ENCODE data around the gene CEP57.
A peak's percentile ranks its signal among the peaks of the same experiment; 100 is the strongest.
"Not testable (repeated sequence)": the region's sequence is repeated elsewhere in the genome, so short reads cannot be mapped to it uniquely, and the experiment has no call there.

Gene CEP57

GRCh38 chr11:95799546-95799945 is 9.2 kb downstream of the CEP57 start:
- DNase-seq, result no peak

- DNase-seq, result no peak
These were observed 10.1 kb downstream of the CEP57 start for GRCh38 chr11:95800438-95800837.

DNA sequence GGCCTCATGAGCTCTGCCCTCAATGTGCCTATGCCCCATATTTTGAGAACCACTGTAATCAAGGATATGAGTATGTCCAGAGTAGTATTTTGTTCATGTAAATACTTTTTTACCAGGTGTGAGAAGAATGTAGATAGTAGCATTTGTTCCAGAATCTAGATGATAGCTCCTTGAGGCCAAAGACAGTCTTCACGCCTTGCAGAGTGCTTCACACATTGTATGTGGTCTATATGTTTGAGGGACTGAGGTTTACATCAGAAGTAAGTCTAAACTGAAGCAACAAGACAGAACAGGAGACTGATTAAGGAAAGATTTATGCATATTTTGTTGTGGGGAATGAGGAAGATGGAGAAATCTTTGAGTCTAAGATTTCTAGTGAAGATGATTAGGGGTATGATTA is 12.5 kb downstream of the CEP57 start:
- no peak for DNase-seq

GRCh38 chr11:95803973-95804372 is 13.7 kb downstream of the CEP57 start:
- no peak for DNase-seq

DNA sequence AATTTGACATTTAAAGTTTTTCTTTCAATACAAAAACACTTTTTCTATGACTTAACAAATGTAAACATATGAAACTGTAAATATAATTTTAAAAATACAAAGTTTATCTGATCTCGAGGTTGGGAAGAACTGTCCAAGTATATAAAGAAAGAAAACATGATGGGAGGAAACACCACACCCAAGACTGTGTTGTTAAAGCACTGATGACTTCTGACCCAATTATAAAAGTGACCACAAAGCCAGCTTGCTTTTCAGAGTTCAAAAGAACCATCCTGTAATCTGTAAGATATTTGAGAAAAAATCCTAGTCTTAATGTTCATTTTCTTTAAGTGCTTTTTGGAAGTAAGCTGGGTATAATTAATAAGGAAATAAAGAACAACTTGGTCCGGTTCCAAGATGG is 15.6 kb downstream of the CEP57 start:
- no peak for DNase-seq

- not testable (repeated sequence) for DNase-seq
These were observed 16.2 kb downstream of the CEP57 start for GRCh38 chr11:95806464-95806863.

GRCh38 chr11:95811052-95811451 is 20.8 kb downstream of the CEP57 start:
- DNase-seq, result not testable (repeated sequence)

GRCh38 chr11:95816037-95816436 is 25.7 kb downstream of the CEP57 start:
- DNase-seq, result no peak

- DNase-seq, result no peak
These were observed 31.3 kb downstream of the CEP57 start for GRCh38 chr11:95821640-95822039.

GRCh38 chr11:95827696-95828095 is 37.4 kb downstream of the CEP57 start:
- no peak for DNase-seq

DNA sequence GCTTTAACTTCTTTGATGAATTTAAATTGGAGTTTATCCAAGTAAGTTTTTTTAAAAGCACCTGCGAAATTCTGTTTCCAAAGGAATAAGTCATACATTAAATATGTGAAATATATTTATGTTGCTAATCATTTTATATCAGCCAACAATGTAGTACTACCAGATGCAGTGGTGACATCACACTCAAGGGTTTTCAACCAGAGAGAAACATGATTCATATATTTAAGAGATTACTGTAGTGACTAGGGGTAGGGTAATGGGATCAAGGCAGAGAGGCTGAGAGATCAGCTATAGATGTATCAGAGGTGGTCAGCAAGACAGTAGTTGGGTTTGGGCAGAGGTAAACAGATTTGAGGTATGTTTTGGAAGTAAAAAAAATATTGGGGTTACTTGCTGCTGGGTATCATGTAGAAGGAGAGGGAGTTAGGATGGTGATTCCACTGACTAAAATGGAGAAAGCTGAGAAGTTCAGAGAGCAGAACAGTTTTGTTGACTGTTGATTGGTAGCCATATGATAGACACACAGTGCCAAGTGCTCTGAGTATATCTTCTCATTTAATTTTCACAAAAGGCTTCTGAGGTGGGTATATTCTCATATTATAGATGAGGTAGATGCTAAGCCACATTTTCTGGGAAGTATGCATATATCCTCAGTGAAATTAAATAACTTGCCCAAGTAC is 39.4 kb downstream of the CEP57 start:
- no peak for DNase-seq

- no peak for DNase-seq
These were observed 41.0 kb downstream of the CEP57 start for GRCh38 chr11:95831198-95831883.

DNA sequence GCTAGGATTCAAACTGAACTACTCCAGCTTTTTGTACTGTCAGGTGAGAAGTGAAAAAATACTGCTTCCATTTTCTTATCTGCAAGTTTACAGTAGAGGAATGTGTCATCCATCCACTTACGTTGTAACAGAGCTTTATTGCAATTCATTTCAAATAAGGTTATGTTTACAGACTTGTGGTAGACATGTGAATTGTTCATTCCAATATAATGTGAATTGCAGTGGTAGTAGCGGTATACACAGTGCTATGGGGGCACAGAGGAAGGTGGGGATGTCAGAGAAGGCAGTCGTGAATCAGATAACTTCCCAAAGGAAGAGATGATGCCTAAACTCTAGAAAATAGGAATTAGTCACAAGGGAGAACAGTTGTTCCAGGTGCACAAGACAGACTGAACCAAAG is 42.5 kb downstream of the CEP57 start:
- DNase-seq, result no peak

- DNase-seq, result no peak
These were observed 43.1 kb downstream of the CEP57 start for GRCh38 chr11:95833378-95833777.

GRCh38 chr11:95835351-95835750 is 45.1 kb downstream of the CEP57 start:
- no peak for DNase-seq

DNA sequence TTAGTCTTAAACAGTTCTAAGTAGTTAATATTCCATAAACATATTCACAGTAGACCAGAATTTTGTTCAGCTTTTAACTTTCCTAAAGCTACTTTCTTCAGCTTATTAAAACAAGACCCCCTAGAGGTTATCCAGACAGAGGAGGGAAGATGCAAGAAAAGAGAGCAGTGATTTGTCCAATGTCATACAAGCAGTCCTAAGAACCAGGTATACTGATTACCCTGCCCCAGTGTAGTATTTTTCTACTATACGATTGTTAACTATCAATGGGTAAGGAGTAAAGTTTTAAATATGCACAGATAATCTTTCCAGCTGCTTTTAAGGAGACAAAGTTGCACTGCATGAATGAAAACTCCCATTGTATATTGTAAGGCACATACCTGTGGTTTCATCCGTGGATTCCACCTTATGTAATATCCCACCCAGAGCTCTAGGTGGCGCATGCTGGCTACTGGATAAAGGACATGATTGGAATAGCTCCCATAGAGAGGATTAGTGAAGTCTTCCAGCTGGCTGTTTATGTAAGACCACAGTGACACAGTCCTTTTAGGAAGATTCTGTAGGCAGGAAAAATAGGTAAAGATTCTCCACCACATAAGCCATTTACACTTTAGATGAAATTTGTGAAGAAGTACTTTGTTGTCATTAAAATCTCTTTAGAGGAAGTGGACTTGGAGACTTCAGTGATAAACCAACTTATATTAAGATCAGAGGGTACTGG is 45.6 kb downstream of the CEP57 start:
- peak; percentile 69 for DNase-seq

DNA sequence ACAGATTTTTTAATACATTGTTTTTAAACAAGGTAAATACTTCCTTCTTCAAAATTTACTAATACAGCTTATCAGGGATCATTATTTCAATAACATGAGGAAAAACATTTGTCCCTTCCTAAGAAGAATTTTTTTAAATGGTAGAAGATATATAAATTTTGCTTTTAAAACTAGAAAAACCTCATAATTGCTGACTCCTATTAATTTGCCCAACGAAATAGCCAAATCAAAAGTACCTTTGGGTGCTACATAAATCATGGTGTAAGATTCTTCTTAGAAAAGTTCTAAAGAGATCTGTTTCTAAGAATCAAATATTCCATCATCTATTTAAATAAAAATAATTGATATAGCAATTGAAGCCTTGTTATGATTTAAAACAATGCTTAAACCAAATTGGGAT is 54.9 kb downstream of the CEP57 start:
- no peak for DNase-seq

DNA sequence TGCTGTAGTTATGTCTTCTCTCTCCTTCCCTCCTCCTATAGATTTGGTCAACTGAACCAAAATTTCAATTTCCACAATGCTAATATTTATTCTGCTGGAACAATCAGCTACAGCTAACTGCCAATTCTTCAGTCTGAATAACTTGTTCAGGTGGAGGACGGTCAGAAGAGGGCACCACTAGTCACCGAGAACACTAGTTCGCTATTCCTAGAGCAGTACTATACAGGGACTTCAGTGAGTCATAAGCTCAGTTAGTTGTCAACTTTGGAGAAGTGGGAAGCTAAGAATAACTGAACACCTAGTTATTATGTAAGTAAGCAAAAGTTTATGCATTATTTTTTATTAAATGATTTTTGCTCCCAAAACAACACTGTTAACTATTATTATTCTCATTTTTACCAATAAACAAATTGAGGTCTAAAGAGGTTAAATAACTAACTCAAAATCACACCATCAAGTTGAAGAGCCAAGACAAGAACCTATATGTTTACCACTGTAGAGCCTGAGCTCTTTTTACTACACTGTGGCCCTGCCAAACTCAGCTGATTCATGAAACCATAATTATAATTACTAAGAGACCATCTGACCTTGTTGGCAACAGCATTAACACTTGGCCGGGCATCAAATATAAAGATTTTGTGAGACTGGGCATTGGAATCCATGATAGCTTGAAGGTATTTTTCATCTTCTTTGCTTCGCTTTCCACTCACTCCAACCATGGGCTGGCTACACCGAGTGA is 59.0 kb downstream of the CEP57 start:
- peak; percentile 25 for DNase-seq

DNA sequence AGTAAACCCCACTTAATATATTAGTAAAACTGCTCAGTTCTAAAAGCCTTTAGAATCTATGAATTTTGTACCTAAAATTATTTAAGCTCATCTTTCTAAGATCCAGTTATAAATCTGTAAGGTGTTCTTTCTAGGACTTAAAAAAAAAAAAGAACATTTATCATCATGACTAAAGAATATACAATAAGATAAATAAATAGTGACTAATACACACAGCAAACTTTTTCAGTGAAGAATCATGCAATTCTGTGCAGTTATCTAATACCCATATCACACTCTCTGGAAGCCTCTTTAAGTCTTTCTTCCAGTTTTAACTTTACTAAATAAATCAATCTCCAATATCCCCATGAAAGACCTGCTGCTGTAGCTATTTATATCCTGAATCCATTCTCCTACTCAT is 59.8 kb downstream of the CEP57 start:
- no peak for DNase-seq

- no peak for DNase-seq
These were observed 62.8 kb downstream of the CEP57 start for GRCh38 chr11:95853138-95853537.

DNA sequence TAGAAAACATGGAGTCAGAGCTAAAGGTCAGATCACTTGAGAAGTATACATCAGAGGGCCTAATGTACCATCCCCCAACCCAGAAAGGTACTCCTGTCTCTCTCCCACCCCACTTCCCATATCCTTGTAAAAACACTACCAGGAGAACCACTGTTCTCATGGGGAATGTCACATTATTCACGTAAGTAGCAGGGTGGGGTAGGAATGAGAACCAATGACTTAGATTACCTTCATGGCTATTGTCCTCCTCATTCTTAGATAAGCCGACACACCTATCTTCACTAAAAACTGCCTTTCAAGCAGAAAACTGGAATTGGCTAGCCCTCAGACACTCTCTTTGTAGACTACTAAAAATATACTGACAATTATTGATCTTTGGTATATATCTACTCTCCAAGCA is 63.6 kb downstream of the CEP57 start:
- DNase-seq, result no peak

- not testable (repeated sequence) for DNase-seq
These were observed 64.1 kb downstream of the CEP57 start for GRCh38 chr11:95854362-95854761.

DNA sequence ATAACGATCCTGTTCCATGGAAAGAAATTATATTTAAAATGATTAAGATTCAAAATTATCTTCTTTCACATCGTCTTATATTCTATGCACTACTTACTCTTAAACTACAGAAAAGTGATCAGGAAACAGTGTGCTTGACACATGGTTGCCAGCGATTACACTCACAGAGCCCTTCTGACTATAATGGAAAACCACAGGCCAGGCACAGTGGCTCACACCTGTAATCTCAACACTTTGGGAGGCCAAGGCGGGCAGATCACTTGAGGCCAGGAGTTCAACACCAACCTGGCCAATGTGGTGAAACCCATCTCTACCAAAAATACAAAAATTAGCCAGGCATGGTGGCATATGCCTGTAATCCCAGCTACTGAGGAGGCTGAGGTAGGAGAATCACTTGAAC is 69.7 kb downstream of the CEP57 start:
- DNase-seq, result not testable (repeated sequence)

Data from CD4-positive, alpha-beta T cell treated with Interleukin-17A for 1 hour (primary cell).